HG02642 (cell line): ENCODE results near the gene IGFBP3.

ENCODE experiments used
- ATAC-seq: cut with Tn5 transposase; IDR thresholded peaks from one replicate; pipeline ENCODE4 v1.9.1; 2021; ENCODE audit warnings: mild to moderate bottlenecking; ENCODE audit not compliant: unreplicated experiment, poor library complexity

IGFBP3 gene

DNA sequence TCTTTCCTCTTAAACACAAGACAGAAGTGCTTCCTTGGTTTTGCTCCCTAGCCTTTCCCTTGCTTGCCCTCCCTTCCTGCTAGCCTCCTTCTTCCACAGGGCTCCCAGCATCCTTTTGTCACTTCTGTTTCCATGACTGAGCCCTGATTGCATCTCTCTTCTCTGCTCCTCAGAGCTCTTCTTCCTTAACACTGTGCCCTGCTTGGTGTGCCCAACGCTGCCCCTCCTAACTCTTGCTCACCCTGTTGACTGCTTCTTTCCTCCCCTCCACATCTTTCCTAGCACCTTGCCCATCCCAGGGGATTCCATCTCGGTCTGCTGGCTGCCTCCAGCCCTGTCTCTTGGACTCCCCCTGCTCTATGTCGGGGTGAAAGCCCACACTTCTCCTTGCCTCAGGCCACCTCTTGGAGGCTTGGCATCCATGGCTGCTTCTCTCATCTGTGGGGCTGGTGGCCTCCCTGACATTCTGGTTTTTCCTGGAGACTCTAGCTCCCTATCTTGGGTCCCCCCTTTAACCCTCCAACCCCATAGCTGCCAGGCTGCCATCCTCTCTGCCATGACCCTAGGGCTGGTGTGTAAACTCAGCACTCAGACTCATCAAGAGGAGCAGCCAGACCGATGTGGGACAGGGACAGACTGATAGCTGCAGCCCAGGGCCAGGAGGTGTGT lies 26.9 kb downstream of the IGFBP3 start:
- ATAC-seq = no peak

DNA sequence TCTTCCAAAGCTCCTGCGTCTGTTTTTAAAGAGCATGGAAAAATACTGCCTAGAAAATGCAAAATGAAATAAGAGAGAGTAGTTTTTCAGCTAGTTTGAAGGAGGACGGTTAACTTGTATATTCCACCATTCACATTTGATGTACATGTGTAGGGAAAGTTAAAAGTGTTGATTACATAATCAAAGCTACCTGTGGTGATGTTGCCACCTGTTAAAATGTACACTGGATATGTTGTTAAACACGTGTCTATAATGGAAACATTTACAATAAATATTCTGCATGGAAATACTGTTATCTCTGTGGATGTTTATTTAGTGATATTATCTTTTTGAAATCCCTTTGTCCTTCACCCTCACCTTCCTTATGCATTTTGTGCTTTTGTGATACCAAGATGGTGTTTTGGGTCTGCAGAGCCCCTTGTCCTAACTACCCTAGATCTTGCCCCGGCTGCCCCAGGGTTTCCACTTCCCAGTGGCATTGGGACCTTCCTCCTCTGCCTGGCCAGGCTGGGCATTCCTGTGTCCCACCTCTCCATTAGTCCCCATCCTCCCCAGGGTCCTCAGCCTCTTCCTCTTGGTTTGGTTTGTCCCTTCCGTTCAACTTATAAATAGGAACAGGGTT lies 27.6 kb downstream of the IGFBP3 start:
- ATAC-seq = no peak

DNA sequence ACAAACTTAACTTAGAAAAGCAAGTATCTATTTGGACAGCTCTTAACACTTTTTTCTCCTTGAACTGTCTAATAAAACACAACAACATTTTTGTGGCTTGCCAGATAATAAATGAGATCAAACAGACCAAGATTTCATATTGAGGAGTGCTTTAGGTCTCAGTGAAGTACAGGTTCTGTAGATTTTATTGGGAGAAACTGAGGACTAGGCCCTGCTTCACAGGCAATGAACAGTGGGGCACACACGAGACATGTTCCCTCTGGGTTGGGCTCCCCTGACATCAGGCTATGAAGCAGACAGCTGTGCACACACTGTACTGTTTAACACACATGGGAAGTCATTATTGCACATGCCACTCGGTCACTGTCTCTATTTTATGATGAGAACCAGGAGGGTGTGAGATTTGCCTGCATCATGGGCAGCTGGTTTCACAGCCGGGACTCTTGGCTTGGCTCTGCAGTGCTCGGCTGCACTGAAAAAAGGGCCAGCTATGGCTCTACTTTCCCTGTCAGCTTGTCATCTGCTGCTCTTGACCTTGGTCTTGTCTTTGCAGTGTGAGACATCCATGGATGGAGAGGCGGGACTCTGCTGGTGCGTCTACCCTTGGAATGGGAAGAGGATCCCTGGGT lies 28.6 kb downstream of the IGFBP3 start:
- ATAC-seq = no peak

DNA sequence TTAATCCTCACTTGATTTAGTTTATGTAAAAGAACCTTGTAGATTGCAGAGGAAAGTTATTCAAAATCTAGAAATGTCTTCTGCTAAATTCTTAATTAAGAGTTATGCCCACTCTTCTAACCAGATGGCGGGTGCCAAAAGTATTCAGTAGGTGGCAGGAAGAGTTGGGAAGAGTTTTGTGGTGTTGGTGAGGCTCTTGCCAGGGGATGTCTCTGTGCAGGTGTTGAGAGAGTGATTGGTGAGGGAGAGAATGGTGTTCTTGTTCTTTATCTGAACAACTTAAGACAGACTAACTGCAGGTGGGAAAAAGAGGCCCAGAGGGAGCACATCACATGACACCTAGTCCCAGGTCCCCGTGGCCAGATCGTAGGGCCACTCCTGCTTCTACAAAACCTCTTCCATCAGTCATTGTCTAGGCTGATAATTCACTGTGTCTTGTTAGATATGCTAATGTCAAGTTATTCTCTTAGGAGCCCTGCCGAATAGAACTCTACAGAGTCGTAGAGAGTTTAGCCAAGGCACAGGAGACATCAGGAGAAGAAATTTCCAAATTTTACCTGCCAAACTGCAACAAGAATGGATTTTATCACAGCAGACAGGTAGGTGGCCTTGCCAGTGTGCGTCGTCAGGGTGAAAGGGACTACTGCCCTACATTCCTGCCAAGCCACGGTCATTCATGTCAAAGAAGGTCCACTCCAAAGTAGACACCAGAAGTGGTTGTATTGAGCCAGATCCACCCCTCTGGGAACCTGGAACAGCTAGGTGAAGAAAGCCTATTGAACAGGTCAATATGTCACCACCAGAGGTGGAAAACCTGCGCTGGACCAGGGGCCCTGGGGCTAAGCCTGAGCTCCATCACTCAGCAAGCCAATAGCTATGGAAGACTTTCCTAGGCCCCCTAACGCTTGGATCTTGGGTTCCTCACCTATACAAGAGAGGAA lies 29.3 kb downstream of the IGFBP3 start:
- ATAC-seq = no peak

DNA sequence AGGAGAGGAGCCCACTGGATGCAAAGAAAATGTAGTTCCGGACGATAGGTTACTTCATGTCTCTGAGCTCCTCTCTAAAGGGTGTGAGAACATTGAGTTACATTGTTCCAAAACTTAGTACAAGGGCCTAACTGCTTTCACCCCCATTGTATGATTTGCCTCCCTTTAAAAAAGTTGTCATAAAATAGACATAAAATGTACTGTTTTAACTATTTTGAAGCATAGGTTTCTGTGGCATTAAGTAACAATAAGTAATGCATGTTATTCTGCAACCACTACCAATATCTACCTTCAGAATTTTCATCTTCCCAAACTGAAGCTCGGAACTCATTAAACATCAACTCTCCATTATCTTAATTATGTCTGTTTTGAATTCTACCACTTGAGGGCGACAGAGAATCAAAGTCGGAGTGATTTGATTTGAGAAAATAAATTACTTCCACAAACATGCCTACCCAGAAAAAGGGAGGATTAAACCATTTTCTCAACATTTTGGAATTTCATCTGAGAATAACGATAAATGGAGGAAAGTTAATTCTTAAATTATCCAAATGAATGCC lies 30.1 kb downstream of the IGFBP3 start:
- ATAC-seq = no peak

DNA sequence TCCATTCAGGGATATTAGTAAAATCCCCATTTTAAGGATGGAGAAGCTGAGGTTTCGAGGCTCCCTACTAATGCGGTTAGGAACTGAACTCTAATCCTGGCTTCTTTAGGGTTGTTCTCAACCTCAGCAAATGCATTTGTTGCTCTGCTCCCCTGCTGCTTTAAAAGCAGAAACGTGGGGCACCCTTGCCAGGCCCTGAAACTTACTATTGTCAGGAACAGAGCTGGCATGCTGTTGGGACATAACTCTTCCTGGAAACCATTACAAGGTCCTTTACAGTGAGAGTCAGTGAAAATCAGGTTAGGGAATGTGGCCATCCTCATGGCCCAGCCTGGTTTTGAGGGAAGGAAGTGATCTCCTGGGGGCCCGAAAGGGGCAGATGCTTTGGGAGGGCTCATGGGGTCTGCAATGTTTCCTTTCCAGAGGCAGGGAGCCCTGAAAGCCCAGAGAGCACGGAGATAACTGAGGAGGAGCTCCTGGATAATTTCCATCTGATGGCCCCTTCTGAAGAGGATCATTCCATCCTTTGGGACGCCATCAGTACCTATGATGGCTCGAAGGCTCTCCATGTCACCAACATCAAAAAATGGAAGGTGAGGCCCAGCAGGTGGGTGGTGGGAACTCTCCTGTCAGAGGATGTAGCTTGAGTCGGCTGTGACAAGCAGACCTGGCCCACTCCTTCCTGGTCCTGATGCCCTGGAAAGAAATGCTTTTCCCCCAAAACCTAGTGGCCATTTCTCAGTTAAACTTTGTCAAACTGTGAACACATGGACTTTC lies 30.8 kb downstream of the IGFBP3 start:
- no peak for ATAC-seq

DNA sequence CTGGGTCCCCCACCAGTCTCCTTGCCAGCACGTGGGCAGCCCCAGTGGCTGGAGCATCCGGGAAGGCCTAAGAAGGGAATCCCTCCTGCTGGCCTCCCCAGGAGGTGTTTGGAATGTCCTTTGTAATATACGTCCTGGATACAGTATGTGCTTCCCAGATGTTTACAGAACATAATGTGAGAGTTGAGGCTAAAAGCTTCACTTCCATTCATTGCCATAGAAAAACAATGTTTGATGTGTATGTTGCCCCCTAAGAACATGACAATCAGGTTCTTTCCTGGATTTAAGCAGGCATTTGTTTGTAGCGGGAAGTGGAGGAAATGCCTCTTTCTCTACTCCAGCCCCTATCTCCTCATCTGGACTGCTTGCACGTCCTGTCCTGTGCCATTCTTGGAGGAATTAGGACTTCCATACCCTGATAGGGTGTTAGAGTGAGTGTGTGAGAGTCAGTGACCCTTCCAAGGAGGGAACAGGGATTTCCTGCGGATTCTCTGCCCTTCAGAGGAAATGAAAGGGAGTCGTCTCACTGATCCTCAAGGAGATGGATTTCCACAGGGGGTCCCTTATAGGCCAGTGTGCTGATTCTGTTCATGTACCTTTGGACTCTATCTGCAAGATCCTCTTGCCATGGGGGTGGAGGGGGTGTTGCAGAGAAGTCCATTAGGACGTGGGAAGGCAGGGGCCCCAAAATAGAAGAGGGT lies 31.6 kb downstream of the IGFBP3 start:
- no peak for ATAC-seq

DNA sequence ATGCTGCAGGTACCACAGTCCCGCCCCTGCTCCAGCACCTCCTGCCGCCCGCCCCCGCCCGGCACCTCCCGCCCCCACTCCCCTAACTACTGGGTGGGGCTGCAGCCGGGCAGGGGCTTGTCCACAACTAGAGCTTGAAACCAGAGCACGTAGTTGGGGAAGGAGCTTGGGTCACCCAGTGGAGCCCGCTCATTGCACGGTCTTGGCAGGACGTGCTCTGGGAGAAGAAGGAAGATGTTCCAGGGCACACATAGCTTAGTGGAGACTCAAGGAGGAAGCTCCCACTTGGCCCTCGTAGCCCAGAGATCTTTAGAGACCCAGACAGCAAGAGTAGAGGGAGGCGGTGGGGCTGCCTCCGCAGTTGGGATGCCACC lies 32.1 kb downstream of the IGFBP3 start:
- no peak for ATAC-seq

DNA sequence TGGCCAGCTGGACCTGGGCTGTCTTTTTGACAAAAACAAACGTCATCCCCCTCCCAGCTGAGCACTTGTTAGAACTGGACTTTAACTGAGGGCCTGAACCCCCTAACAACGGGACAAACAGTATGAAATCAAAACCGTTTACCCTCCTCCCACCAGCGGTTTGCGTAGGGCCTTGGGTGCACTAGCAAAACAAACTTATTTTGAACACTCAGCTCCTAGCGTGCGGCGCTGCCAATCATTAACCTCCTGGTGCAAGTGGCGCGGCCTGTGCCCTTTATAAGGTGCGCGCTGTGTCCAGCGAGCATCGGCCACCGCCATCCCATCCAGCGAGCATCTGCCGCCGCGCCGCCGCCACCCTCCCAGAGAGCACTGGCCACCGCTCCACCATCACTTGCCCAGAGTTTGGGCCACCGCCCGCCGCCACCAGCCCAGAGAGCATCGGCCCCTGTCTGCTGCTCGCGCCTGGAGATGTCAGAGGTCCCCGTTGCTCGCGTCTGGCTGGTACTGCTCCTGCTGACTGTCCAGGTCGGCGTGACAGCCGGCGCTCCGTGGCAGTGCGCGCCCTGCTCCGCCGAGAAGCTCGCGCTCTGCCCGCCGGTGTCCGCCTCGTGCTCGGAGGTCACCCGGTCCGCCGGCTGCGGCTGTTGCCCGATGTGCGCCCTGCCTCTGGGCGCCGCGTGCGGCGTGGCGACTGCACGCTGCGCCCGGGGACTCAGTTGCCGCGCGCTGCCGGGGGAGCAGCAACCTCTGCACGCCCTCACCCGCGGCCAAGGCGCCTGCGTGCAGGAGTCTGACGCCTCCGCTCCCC lies 32.7 kb downstream of the IGFBP3 start, which contains the start of gene IGFBP1:
TSS of gene IGFBP1 (plus strand) at position 304 of the 808 bp plus-strand sequence. CDS start at position 469, 165 bp downstream.
- ATAC-seq = no peak

DNA sequence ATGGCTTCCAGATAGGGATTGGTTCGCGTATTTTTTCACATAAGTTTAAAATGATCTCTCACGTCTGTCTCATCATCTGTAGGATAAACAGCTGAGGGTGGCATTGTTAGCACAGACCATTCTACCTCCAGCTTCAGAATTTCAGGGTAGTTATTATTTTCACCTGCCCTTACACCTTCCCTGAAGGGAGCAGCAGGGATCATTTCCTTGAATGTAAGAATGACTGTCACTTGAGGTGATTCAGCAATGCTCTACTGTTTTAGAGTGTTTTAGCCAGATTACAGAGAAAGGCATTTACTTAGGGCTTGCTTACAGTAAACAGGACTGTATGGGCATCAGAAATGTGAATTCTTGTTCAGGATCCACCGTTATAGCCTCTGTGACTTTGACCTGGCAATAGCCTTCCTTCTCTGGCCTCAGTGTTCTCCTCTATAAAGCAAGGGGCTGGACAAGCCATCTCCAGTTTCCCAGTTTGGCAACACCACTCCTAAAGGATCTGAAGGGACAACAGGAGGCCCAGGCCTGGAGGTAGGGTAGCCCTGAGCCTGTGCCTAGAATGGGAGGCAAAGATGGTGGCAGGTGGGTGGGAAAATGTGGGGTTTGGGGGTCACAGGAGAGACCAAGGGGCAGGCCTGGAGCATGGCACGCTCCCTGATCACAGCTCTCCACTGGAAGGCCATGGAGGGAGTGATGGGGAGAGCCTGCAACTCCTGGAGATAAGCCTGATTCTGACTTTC lies 34.0 kb downstream of the IGFBP3 start:
- no peak for ATAC-seq

DNA sequence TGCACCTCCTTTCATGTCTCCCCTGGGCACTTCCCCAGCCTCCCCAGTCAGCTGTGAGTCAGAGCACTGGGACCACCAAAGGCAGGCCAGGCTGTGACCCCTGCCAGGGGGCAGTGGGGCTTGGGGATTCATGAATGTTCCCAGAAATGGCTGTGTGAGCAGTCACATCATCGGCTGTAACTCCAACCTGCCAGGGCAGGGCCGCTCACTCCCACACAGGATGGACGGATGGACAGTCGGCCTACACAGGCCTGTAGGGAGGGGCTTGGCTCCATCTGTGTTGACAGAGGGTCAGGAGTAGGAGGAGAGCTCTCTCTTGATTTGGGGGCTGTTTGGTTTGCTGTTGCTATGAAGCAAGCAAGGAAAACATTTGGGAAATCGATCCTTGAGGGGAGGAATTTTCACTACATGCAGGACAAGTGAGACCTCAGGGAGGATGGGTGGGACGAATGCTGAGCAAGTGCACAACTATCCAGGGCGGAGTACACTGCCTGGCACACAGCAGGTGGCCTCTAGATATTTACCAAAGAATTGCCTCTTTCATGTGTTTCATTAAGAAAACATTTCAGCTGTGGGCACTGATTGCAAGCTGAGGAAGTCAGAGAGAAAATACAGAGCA lies 35.7 kb downstream of the IGFBP3 start:
- ATAC-seq = no peak

DNA sequence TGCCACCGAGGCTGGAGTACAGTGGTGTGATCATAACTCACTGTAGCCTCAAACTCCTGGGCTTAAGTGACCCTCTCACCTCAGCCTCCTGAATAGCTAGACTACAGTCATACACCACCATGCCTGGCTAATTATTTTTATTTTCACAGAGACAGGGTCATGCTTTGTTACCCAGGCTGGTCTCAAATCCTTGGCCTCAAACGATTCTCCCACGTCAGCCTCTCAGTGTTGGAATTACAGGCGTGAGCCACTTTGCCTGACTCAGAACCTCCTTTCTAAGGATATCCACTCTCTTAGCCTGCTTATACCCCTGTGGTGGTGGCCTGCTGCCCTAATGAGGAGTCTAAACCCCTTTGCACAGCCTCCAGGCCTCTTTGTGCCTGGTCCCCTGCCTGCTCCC lies 36.9 kb downstream of the IGFBP3 start:
- no peak for ATAC-seq

DNA sequence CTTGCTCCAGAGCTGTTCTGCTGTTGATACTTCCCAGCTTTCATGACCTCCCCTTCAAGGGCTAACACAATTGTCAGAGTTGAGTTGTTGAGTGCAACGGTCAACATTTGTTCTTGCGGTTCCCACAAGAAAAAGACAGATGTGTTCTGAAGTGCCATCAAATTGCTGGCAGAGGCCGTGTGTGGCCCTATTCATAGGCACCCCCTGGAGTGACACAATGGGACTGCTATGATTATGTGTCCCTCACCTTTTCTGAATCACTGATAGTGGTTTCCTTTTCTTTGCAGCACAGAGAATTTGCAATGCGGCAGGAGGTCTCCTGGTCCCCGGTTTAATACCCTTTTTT lies 38.6 kb downstream of the IGFBP3 start:
- ATAC-seq = no peak

DNA sequence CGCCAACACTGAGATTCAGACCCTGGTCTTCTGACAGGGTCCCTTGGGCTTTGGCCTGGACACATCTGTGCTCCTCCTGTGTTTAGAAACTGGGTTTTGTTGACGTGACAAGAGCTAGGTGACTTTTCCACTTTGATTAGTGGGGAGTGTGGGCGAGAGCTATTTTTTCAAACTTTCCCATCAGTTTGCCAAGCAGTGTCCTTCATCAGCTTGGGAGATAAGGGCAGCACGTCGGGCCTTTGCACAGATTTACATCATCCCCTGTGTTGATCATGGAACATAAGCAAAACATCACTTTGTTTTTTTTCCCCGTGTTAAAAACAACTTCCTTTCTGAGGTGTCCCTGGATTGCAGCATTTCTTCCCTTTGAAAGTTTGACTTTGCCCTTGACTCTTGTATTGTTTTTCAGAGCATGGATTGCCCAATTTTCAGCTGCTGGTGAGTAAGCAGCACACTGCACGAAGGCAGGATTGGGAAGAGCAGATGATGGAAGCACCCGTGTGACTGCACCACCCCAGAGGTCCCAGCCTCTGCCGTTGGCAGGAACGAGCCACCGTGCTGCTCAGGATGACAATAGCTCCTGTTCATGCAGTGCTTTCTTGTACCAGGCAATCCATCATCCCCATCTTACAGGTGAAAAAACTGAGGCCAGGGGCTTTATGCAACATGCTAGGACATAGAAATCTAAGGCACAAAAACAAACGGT lies 39.2 kb downstream of the IGFBP3 start:
- ATAC-seq = no peak

DNA sequence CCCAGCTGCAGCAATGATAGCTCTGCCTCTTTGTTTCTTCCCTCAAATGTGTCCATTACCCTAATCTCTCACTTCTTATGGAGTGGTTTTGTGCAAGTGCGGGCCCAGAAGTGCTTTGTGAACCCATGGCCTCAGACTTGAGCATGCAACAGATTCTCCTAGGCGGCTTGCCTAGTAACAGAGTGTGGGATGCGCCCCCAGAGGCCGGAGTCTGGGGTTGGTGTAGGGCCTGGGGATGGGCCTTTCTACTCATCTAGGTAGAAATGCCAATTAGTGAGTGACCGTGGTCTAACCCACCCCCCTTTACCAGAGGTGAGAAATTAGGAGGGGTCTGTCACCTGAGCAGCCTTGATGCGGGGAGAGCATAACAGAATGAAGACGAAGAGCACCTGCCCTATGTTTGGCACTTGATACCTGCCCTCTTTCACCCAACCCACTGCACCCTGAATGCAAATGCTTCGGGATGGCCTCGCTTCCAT lies 39.8 kb downstream of the IGFBP3 start:
- ATAC-seq = no peak

DNA sequence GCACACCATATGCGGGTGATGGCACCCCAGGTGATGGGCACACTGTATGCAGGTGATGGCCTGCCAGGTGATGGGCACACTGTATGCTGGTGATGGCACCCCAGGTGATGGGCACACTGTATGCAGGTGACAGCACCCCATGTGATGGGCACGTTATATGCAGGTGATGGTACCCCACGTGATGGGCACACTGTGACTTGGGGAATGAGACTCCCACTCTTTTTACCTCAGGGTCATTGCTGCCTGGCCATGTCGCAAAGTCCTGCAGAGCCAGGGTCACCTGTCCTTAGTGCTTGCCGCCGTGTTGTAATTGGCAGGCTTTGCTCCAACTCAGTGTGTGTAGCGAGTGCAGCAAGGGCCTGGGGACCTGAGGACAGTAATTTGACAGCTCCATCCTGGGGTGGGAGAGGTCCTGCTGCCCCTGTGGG lies 40.6 kb downstream of the IGFBP3 start:
- no peak for ATAC-seq
